ENCODE results near the gene P3H1.

DNA sequence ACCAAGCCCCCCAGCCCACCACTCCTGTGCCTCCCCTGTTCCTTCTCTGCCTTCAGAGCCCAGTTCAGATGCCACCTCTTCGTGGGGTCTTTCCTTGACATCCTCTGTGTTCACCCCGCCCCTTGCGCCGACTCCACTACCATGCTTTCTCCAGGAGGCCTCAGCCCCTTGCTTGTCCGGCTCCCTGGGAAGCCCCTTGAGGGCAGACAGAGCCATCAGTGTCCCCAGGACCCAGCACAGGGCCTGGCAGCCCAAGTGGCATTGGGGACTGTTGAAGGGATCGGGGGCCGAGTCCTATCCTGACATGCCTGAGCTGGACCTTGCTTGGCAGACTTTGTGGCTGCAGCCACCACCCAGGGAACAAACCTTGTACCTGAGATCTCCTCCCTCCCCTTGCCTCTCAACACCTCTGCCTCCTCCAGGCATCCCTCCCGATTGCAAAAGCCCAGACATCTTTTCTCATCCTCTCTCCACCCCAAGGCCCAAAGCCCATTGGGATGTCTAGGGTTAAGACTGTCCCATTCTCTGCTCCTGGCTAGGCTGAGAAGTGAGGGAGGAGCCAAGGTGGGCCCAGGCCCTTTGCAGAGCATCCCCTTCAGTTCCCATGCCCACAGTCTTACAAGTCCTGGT, 30.1 kb downstream of the P3H1 start:
- TF ChIP-seq CTCF (IDR thresholded peaks at IDR 0.05) (no peak), POLR2AphosphoS5 (IDR thresholded peaks at IDR 0.05) (no peak)

Measured in upper lobe of left lung (tissue), 4 donors.